GM21825 (cell line): ENCODE results near the gene PDE8A.
"Not testable (repeated sequence)": the region's sequence is repeated elsewhere in the genome, so short reads cannot be mapped to it uniquely, and the experiment has no call there.

Experiments used
- ATAC-seq: cut with Tn5 transposase; IDR thresholded peaks from one replicate; pipeline ENCODE4 v1.9.1; 2021; ENCODE audit warnings: mild to moderate bottlenecking, moderate library complexity; ENCODE audit not compliant: unreplicated experiment

Gene PDE8A

DNA sequence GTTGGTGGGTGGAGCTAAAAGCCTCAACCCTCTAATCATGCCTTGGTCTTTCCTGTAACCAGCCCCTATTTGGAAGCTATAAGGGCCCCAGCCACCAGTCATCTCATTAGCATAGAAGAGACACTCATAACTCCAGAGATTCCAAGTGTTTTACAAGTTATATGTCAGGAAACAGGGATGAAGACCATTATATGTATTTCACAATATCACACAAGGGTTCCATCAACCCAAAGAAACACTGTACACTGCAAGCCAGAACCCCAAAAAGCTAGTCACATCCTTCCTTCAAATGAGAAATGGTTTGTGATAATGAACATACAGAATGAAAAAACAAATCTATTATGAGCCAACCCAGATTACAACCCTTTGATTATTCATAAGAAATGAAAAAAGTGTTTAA is 175.7 kb downstream of the PDE8A start:
- no peak for ATAC-seq

DNA sequence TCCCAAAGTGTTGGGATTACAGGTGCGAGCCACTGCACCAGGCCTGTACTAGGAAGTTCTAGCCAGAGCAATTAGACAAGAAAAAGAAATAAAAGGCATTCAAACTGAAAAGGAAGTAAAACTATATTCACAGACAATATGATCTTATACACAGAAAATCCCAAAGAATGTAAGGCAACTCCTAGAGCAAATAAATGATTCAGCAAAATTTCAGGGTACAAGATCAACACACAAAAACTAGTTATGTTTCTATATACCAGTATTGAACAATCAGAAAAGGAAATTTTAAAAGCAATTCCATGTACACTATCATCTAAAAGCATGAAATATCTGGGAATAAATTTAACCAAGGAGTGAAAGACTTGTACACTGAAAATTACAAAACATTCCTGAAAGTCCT is 180.6 kb downstream of the PDE8A start:
- ATAC-seq = no peak

DNA sequence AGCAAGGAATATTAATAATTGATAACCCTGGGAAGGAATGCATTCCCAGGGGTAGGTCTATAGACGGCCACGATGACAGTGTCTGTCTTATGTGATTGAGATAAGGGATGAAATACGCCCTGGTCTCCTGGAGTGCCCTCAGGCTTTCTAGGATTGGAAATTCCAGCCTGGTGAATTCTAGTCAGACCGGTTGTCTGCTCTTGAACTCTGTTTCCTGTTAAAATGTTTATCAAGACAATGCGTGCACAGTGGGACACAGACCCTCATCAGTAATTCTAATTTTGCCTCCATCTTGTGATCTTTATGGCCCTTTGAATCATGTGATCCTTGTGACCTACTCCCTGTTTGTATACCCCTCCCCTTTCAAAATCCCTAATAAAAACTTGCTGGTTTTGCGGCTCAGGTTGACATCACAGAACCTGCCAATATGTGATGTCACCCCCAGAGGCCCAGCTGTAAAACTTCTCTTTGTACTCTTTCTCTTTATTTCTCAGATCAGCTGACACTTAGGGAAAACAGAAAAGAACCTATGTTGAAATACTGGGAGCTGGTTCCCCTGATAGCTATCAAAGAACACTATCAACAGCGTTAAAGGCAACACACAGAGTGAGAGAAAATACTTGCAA is 183.3 kb downstream of the PDE8A start:
- ATAC-seq = no peak

DNA sequence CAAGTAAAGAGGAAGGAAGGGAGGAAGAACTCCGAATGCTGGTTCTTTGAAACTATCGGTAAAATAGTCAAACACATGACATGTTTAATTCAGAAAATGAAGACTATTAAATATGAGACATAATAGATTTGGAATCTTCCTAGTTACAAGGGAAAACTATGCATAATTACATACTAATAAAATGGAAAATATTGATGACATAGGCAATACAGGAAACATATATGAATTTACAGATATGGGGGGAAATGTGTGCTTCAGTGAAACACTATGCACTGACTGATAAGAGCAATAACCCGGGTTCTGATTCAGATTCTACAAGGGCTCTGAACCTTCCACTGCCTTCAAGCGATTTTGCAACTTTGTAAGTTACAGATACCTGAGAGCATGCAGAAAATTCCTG is 185.9 kb downstream of the PDE8A start:
- ATAC-seq = no peak

DNA sequence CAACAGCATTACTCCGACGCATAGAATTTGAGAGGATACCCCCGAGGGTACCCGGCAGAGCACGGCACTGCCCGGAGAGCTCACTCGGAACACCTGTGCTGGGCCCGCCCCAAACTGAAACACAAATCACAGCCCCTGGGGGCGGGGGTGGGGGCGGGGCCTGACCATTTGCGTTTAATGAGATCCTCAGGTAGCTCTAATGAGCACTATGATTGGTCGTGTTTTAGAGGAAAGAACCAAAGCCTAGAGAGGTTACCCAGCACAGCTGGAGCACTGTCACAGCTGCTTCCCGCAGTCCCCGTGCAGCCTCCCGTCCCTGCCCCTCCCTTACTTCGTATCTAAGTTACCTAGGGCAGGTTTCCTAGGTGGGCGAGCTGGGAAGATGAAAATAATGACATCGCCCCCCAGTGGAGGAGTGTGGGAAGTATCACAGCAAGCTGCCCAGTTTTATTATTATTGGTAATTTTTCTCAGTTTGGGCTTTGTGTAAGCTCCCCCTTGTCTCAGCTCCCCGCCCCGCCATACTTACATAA is 187.1 kb downstream of the PDE8A start:
- ATAC-seq = no peak

DNA sequence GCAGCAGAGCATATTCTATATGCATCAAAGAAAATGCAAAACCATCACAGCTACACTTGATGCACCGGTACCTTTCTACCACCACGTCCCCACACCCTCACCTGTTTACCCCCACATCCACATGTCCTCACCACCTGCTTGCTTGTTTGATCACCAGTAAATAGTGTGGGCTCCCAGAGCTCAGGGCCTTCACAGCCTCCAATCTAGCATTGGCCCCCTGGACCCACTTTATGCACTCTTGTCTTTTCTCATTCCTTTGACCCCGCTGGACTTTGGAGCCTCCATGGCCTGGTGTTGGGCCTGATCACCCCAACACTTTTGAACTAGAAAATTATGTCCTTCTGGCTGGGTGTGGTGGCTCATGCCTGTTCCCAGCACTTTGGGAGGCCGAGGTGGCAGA is 190.1 kb downstream of the PDE8A start:
- no peak for ATAC-seq

DNA sequence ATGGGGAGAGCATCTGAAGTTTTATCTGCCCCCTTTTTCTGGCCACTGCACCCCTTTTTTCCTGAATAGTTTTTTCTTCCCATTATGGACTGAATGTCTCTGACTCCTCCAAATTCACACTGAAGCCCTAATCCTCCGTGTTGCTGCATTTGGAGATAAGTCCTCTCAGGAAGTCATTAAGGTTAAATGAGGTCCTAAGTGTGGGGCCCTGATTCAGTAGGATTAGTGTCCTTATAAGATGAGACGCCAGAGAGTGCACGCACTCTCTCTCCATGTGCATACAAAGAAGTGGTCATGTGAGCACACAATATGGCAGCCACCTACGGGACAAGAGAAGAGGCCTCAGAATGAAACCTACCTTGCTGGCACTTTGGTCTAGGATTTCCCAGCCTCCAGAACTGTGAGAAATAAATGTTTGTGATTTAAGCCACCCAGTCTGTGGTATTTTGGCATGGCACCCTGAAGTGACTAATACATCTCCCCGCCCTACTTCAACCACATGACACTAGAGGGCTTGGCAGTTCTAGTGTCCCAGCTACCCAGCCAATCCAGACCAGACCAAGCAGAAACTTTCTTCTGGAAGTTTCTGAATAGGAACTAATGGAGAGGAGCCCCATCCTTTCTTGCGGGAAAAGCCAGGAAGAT is 191.3 kb downstream of the PDE8A start:
- ATAC-seq = no peak

DNA sequence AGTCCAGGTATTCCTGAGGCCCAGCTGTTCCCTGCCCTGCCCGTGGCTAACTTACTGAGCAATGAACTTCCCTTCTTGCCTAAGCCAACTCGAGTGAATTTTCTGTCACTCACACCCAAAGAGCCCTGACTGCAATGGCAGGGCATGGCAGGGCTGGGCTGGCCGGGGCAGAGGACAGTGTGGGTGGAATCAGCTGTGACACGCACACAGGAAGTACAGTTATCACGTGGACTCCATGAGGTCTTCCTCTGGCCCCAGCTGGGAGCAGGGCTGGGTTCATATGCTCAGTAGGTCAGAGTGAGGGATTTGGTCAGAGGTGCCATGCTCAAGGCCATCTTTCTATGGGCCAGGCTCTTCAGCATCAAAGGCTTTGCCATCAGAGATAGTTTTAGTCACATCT is 192.0 kb downstream of the PDE8A start:
- not testable (repeated sequence) for ATAC-seq

DNA sequence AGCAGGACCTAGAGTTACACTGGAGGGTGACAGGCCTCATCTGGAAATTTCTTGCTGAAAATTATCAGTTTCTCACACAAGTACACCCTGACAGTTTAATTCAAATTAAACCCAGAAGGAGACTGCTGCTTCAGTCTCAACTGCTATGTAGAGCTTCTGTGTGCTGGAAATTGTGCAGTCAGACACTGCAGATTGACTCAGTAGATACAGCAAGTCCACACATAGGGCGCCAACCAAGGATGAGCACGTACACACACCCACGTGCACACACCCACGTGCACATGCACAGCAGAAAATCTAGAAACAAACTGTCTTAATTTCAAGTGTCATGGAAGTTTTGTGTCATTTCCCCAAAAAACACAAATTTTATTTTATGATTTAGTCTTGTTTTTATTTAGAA is 192.9 kb downstream of the PDE8A start:
- no peak for ATAC-seq

DNA sequence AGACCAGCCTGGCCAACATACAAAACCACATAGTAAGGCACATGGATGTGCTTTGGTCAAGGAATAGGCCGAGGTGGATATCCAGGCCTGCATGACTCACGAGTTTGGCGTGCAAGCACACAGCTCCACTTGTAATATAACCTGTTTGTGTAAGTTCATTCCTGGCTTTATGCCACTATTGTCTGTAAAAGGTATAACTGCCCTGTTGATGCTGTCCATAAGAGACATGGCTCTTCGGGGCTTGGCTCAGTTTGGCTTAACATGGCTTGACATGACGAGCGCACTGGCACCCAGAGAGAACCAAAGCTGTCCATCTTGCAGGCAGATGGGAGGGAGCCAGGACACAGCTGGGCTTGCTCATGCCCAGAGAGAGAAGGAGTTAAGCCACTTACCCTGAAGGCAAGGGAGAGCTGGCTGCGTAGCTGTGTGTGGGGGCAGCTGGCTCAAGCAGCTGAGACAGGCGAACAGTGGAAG is 195.4 kb downstream of the PDE8A start:
- ATAC-seq = not testable (repeated sequence)

DNA sequence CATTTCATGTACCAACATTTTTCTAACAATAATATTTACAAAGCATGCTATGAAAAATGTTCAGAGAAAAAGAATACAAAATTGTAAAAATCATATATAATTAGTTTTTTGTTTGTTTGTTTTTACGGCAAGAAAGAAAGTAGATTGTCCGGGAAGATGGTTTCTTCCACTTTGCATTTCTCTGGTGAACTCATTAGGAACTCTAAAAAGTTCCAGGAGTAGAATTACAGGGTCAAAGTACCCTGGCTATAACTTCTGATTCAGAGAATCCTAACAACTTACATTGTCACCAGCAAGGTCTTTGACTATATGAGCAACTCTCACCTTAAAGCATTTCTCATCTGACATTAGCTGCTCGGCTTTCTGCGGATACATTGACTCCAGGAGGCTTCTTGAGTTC is 196.7 kb downstream of the PDE8A start:
- no peak for ATAC-seq

DNA sequence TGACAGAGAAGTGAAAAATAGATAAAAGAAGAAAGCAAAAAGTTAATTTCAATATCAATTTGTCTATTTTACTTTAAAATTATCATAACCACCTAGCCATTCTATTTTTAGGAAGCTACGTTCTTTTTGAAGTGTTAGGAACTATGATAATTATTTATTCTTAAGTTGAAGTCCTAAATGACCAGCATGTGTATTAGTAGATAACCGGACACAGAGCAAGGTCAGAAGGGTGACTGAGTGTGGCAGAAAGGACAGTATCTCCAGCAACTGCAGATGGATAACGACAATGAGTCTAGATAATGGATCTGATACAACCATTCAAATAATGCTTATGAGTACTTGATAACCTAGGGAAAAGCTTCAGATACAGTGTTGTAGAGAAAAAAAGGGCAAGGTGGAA is 198.0 kb downstream of the PDE8A start:
- no peak for ATAC-seq

DNA sequence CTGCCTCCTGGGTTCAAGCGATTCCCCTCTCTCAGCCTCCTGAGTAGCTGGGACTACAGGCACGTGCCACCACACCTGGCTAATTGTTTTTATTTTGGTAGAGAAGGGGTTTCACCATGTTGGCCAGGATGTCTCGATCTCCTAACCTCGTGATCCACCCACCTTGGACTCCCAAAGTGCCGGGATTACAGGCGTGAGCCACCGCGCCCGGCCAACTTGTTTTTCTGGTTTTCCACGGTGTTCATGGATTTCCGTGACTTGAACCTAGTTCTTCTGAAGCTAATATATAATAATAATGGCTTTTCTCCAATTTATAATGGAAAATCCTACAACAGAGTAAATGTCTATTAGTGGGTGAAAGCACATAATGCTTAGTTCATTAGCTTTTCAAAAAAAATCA is 203.7 kb downstream of the PDE8A start:
- not testable (repeated sequence) for ATAC-seq

DNA sequence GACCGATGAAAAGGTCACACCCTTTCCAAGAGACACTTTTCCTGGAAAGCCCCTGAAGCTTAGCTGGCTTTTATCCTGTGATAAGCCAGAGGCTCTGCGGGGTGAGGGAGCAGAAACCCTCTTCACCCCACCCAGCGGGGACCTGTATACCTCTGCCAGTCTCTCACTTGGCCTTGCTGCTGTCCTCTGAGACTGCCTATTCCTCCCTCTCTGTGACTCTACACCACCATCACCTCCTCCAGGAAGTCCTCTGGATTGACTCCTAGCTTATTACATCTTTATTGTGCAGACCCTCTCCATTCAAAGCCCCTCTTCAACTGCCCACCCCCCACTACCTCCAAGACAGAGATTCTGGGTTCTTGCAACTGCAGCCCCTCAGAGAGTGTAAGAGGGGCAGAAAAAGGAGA is 206.5 kb downstream of the PDE8A start:
- not testable (repeated sequence) for ATAC-seq
